SU-DHL-6 (cell line): Measurements from ENCODE around the gene ALDOC.

Source experiments
- H2AFZ ChIP-seq: fragments of 200-600 bp; sonication (generic); 2 replicates; pipeline ENCODE4 v1.6.1; 2014; ENCODE audit warnings: low read depth, mild to moderate bottlenecking, moderate library complexity, mixed read lengths, antibody characterized with exemption, low read length; ENCODE audit not compliant: severe bottlenecking
- H3F3A ChIP-seq: fragments of 200-600 bp; shearing (Covaris generic); 2 replicates; pipeline ENCODE4 v1.6.0; 2016; ENCODE audit warnings: antibody characterized with exemption, mild to moderate bottlenecking; ENCODE audit not compliant: insufficient read depth
- H3K27ac ChIP-seq: fragments of 200-600 bp; sonication (generic); 2 replicates; pipeline ENCODE4 v1.5.1; 2016; ENCODE audit warnings: low read depth, mild to moderate bottlenecking, low read length, moderate library complexity, mixed read lengths
- H3K27me3 ChIP-seq: fragments of 200-600 bp; sonication (generic), shearing (Covaris generic); 2 replicates; pipeline ENCODE4 v1.6.0; 2014; ENCODE audit warnings: mild to moderate bottlenecking, low read length
- H3K36me3 ChIP-seq: fragments of 200-600 bp; sonication (generic); 2 replicates; pipeline ENCODE4 v1.6.1; 2014; ENCODE audit warnings: mild to moderate bottlenecking, low read length, mixed read lengths
- H3K4me2 ChIP-seq: fragments of 300-600, 200-600 bp; shearing (Covaris generic), sonication (generic); 2 replicates; pipeline ENCODE4 v1.6.0; 2014; ENCODE audit warnings: low read length, low read depth, mild to moderate bottlenecking; ENCODE audit not compliant: poor library complexity, severe bottlenecking
- H3K4me3 ChIP-seq: fragments of 200-600 bp; sonication (generic); 2 replicates; pipeline ENCODE4 v1.5.1; 2014; ENCODE audit warnings: antibody characterized with exemption, low read length, mild to moderate bottlenecking, mixed read lengths; ENCODE audit not compliant: insufficient read depth, poor library complexity, severe bottlenecking
- H3K79me2 ChIP-seq: fragments of 200-600 bp; sonication (generic); 2 replicates; pipeline ENCODE4 v1.6.1; 2014; ENCODE audit warnings: mild to moderate bottlenecking, low read length, moderate library complexity; ENCODE audit not compliant: insufficient read depth
- H3K9ac ChIP-seq: fragments of 200-600 bp; sonication (generic); 2 replicates; pipeline ENCODE4 v1.7.0; 2014; ENCODE audit warnings: mild to moderate bottlenecking, low read length
- H3K9me2 ChIP-seq: fragments of 200-600 bp; sonication (generic); replicated peaks from 2 replicates; pipeline ENCODE4 v1.6.1; 2014; ENCODE audit warnings: low read length; ENCODE audit not compliant: insufficient read depth
- H3K9me3 ChIP-seq: fragments of 200-600 bp; sonication (generic); 2 replicates; pipeline ENCODE4 v1.6.1; 2014; ENCODE audit warnings: low read length, mixed read lengths; ENCODE audit not compliant: insufficient read depth
- H4K20me1 ChIP-seq: fragments of 200-600 bp; sonication (generic); 2 replicates; pipeline ENCODE4 v1.6.1; 2014; ENCODE audit warnings: low read depth, mild to moderate bottlenecking, antibody characterized with exemption, low read length, moderate library complexity, mixed read lengths
- EZH2phosphoT487 ChIP-seq: fragments of 200-600 bp; sonication (generic), shearing (Covaris generic); conservative IDR thresholded peaks from 2 replicates; pipeline ENCODE4 v1.6.1; 2018; ENCODE audit warnings: mild to moderate bottlenecking, antibody characterized with exemption, low read length, moderate library complexity, mixed read lengths
- TF ChIP-seq, protein P1 (sequence below): fragments of 200-600 bp; sonication (generic); IDR thresholded peaks from one replicate; pipeline ENCODE4 v1.5.1; 2017; ENCODE audit warnings: antibody characterized with exemption, mild to moderate bottlenecking, low read length, moderate library complexity; ENCODE audit not compliant: insufficient read depth, poor library complexity, severe bottlenecking

Gene ALDOC

DNA sequence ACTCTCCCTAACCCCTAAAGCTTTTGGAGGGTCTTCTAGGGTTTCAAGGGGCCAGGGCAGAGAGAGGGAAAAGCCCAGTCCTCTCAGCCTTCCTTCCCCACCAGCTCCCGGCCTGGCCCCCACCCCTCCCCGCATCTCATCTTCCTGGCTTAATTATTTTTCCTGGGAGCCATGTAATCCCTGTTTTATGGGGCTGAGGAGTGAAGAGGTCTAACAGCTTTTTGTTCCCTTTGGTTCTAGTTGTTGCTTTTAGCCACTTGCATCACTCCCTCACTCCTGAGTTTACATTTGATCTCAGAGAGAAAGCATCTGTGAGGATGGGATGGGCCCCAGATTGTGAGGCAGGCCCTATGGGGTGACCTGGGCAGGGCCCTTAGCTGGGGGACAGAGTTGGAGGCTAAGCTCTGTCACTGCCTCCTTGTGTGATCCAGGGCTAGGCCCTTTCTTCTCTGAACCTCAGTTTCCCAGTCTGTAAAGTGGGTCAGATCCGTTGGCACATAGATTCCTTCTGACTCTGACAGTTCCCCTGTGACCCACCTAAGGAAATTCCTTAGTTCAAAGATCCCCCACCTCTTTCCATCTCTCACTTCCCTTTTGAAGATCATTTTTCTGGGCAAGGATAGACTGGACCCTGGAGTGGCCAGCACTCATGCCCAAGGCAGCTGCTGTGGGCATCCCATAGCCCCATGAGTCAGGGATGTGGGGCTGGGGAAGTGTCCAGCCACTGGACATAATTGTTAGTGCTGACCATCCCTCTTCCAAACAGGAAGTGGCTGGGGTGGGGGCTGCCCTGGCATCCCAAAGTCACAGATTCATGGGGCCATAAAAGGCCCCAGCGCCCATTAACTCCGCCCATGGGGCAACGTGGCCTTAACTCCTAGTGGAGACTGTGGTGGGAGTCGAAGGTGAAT is 44.4 kb downstream of the ALDOC start:
- H3K27ac ChIP-seq: no peak overlapping the region
- no peaks in the 10 kb centered on the region for H3K36me3 ChIP-seq
- TF ChIP-seq EZH2phosphoT487: no peak
- TF ChIP-seq, protein P1, sequence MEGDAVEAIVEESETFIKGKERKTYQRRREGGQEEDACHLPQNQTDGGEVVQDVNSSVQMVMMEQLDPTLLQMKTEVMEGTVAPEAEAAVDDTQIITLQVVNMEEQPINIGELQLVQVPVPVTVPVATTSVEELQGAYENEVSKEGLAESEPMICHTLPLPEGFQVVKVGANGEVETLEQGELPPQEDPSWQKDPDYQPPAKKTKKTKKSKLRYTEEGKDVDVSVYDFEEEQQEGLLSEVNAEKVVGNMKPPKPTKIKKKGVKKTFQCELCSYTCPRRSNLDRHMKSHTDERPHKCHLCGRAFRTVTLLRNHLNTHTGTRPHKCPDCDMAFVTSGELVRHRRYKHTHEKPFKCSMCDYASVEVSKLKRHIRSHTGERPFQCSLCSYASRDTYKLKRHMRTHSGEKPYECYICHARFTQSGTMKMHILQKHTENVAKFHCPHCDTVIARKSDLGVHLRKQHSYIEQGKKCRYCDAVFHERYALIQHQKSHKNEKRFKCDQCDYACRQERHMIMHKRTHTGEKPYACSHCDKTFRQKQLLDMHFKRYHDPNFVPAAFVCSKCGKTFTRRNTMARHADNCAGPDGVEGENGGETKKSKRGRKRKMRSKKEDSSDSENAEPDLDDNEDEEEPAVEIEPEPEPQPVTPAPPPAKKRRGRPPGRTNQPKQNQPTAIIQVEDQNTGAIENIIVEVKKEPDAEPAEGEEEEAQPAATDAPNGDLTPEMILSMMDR: no peak
- no peaks in the 10 kb centered on the region for H3F3A ChIP-seq
- H3K4me3 ChIP-seq: no peak overlapping the region
- H3K9me2 ChIP-seq: no peaks in the 10 kb centered on the region
- H3K9ac ChIP-seq: no peak overlapping the region
- no peaks in the 10 kb centered on the region for H4K20me1 ChIP-seq
- no peaks in the 10 kb centered on the region for H3K79me2 ChIP-seq
- H3K27me3 ChIP-seq: no peaks in the 10 kb centered on the region
- H3K9me3 ChIP-seq: no peaks in the 10 kb centered on the region
- H3K4me2 ChIP-seq: no peak overlapping the region
- no peak overlapping the region for H2AFZ ChIP-seq

DNA sequence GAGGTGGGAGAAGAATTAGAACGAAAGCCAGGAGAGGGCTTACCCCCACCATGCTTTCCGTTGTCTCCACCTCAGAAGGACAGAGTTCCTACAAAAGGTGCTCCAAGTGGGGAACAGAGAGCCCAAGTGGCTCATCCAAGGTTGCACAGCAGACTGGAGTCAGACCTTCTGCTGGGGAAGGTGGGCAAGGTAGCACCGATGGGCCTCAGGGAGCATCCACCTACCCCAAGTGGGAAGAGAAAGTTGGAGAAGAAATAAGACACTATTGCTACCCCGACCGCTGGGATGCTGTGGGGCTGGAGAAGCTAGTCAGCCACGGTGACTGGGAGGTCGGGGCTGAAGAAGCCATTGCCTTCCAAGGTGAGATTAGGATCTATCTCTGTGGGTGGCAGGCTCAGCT is 45.8 kb downstream of the ALDOC start:
- Histone ChIP-seq H2AFZ (no peak overlapping the region), H3K9ac (no peak overlapping the region), H3K36me3 (no peaks in the 10 kb centered on the region), H3K79me2 (no peaks in the 10 kb centered on the region), H3F3A (no peaks in the 10 kb centered on the region), H3K27me3 (no peaks in the 10 kb centered on the region), H3K4me2 (no peak overlapping the region), H3K9me2 (no peaks in the 10 kb centered on the region), H3K4me3 (no peak overlapping the region), H3K27ac (no peak overlapping the region), H3K9me3 (no peaks in the 10 kb centered on the region), H4K20me1 (no peaks in the 10 kb centered on the region)
- TF ChIP-seq, protein P1: no peak

DNA sequence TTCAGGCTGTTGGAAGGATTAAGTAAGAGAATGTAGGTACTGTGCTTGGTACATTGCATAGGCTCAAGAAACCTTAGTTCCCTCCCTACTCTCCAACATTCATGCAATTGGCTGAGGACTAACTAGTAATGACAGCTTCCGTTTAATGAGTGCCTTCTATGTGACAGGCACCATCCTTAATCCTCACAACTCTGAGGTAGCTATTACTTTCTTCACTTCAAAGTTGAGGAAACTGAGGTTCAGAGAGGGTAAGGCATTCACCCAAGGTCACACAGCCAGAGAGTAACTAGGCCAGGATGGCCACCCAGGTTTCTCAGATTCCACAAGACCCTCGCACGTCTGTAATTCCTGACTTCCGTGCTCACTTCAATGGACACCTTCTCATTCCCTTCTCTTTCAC is 46.4 kb downstream of the ALDOC start:
- H4K20me1 ChIP-seq: no peaks in the 10 kb centered on the region
- no peak overlapping the region for H2AFZ ChIP-seq
- no peaks in the 10 kb centered on the region for H3K36me3 ChIP-seq
- no peak overlapping the region for H3K9ac ChIP-seq
- H3K9me2 ChIP-seq: no peaks in the 10 kb centered on the region
- H3K4me3 ChIP-seq: no peak overlapping the region
- no peak overlapping the region for H3K27ac ChIP-seq
- H3K79me2 ChIP-seq: no peaks in the 10 kb centered on the region
- TF ChIP-seq, protein P1: no peak
- no peak for TF ChIP-seq EZH2phosphoT487
- no peaks in the 10 kb centered on the region for H3K9me3 ChIP-seq
- H3F3A ChIP-seq: no peaks in the 10 kb centered on the region
- no peak overlapping the region for H3K4me2 ChIP-seq
- H3K27me3 ChIP-seq: no peaks in the 10 kb centered on the region
